Stimulated activated CD8-positive, alpha-beta memory T cell treated with anti-CD3 and anti-CD28 coated beads, Interleukin-2, amount 100 ng/mL, for 1 hour (primary cell): ENCODE results near the gene ATXN7L1.

ENCODE experiments used
- DNase-seq, 2 donors: peaks; one replicate each; pipeline ENCODE4 v3.0.0-alpha.2; 2020; ENCODE audit warnings: low read depth in 2 of 2

The ATXN7L1 gene

DNA sequence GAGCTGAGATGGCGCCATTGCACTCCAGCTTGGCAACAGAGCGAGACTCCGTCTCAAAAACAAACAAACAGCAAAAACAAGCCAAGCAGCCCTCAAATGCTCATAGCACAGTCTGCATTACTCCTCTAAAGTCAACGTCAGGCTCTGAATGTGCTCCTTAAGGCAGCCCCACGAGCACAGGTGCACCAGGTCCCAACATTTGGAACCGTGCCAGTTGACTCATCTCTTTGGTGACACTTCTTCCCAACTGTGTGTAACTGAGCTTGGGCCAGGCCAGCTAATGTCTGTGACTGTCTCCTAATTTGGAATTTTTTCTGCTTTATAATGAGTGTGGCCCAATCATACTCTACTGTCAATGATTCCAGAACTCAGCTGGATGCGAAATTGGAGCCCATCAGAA, 228.8 kb downstream of the ATXN7L1 start:
- no peak for DNase-seq

DNA sequence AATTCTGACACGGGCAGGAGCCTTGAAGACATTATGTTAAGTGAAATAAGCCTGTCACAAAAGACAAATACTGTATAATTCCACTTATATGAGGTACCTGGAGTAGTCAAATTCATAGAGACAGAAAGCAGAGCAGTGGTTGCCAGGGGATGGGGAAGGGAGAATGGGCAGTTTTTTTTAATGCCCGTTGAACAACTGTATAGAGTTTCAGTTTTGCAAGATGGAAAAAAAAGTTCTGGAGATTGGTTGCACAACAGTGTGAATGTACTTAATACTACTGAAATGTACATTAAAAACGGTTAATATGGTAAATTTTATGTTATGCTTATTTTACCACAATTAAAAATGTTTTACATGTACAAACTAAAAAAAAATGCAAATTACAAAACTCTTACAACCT, 231.5 kb downstream of the ATXN7L1 start:
- no peak for DNase-seq

DNA sequence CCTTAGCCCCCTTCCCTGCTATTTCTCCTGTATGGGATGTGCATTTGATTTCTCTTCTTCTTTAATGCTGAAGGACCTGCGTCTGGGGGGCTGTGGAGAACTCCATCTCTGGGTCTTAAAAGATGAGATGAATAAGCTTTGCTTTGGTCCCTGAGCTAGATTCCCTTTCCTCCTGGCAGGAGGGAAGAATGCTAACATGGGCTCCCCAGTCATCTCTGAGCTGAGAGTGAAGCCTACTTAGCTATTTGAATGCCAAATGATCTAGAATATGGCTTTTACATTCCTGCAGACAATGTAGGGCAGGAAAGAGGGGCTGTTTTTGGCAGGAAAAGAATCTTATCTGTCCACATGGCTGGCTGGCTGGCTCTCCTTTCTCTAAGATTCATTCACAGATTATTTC, 232.5 kb downstream of the ATXN7L1 start:
- no peak for DNase-seq

DNA sequence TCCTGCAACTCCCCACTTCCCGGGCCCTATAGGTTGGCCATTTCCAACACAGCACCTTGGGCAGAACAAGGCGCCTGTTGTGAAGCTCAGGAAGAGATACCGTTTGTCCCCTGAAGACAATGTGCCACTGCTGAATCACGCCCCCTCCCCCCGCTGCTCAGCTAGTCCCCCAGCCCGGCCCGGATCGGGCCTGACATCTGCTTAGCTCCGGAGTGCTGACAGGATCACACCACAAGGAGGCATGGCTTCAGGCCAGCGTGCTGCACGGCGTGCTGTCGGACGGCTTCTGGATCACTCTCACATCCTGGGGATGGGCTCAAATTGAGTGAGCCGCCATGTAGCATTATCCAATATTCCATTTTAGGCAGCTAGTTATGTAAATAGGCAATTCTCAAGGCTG, 233.0 kb downstream of the ATXN7L1 start:
- no peak for DNase-seq

DNA sequence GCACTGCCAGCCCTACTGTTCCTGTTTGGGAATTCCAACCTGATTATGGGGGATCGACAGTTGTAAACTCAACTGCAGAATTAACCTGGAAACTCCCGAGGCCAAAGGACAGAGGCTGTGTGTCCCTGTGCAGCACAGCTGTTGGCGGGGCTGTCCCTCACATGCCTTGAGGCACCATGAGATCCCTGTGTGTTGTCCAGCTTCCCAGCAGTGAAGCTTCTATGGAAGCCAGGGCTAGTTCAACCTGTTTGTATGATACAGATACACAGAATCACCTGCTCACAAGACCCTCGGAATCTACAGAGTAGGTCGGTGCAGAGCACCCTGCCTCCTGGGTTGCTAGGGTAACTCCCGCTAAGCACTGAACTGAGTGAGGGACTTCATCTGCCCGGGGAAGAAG, 234.1 kb downstream of the ATXN7L1 start:
- DNase-seq: no peak

DNA sequence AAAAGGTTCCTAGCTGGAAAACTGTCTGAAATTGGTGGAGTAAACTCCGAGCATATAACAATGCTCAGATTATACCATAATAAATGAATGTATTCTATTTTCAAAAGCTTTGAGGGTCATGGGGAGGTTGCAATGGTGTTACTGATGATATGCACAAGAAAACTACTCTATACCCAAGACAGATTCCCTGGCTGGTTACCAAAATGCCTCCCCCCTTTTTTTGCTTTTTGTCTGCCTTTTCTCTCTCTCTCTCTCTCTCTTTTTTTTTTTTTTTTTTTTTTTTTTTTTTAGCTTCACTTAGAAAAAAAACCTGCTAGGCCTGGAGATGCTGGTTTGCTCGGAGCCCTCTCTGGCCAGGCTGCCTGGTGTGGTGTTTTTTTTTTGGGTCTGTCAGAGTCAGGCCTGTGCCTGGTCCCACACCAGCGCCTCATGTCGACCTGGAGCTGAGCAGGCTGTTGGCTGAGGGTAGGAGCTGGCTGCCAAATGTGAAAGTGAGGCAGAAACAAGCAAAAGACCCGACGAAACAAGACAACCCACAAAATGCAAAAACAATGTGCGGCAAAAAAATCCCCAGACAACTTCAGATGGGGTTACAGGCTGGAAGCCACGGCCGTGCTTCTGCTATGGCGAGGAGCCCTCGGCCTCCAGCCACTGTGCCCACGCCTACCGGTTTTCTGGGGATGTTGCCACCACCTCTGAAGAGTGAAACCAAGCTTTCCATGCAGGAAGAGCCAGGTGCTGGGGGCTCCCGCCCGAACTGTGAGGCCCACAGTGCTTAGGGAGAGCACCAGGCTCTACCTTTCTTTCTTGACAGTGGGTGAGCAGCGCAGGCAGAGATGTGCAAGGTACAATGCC, 235.2 kb downstream of the ATXN7L1 start:
- DNase-seq: no peak

DNA sequence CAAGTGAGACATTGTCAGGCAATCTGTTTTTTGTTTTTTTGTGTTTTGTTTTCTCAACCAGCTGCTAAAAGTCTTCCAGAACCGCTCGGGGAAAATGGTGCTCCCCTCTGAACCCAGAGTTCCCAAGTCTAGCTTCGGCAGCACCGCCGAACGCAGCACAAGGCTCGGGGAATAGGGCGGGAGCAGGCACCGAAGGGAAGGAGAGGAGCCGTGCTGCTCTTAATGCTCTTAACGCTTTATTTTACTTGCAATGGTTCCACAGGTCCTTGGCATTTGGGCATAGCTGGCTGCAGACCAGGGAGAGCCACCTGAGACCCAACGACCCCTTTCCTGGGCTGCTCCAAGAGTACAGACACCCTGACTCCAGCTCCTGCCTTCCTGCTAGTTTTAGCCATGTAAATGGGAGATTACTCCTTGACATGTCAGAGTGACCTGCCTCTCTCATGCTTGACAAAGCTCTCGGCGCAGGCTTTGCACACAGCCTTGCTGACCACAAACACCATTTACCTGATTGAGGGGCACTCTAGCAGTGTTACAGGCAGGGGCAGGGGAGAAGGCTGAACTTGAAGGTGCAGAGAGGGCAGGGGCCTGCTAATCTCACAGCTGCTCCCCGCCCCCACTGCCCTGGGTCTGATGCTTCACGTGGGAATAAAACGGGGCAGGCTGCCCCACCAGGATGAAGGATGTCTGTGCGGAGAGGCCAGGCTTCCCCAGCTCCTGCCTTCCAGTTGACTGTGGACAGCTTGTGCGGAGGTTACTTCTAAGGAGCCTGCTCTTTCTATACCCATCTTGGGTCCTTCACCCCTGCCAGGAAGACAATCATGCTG, 236.5 kb downstream of the ATXN7L1 start:
- no peak for DNase-seq

DNA sequence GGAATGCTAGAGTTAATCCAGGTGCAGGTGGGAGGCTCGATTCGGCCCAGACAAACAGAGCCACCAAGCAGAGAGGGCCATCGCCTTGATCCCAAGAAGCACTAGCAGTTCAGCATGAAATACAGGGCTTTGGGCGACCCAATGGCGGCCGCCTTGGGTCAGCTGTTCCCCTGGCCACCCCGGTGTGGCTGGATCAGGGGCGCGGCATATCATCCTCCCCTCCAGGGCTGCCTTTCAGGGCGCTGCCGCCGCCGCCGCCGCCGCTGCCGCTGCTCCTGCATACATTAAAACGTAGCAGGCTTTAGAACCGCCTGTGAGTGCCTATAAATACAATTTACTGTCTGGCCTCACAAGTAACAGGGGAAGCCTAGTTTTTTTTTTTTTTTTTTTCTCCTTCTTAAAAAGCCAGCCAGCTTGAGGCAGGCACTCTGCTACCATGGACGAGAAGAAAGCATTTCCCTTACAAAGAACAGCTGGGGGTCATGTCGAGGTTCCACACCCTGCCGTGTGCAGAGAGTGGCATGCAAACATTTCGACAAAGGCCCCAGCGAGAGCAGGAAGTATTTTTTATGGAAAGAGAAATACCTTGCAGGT, 237.4 kb downstream of the ATXN7L1 start:
- no peak for DNase-seq

DNA sequence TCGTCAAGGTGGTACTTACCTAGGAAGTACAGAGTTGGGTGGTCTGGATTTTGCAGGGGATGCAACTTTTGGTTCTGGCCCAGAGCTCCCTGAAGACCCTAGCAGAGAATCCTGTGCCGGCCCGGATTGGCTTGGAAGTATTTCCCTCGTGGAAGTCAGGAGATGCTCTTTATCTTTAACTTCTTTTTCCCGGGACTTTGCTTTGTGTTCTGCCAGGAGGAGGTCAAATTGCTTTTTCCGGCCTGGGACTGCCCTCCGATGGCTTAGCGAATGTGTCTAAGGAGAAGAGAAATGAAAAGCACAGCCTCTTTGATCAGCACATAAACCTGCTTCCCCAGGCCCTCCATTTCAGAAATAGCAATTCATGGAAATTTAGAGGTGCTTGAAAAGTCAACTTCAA, 238.1 kb downstream of the ATXN7L1 start:
- no peak for DNase-seq

DNA sequence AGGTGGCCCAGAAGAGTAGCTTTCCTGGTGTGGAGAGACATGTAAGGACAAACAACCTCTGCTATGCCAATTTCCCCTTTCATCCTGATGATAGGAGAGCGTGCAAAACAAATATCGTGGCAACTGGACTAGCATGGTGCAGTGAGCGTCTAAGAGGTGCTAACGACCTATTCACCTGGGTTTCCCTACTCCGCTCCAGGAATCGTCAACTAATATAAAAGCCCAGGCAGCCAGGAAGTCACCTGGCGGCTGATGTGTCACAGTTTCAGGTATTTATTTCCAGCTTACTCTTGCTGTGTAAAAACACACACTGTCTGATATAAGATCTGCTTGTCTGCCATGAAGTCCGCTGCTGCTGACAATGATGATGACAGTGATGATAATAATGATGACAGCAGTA, 238.6 kb downstream of the ATXN7L1 start:
- no peak for DNase-seq

DNA sequence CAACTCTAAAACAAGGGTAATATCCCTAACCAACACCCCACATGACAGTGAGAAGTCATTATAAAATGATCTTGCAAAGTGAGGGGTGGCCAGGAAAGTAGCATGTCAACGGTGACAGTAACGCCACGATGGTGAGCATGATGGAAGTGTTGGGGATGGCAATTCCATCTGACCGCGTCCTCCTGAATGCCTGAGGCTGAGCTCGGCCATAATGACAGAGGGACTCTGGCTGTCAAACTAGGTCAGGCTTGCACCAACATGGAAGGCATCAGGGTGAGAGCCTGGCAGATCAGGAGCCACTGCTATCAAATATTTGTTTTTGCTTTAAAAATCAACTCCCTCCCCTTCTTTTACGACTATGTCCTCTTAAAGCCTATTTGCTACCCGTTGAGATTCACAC, 239.4 kb downstream of the ATXN7L1 start:
- no peak for DNase-seq

DNA sequence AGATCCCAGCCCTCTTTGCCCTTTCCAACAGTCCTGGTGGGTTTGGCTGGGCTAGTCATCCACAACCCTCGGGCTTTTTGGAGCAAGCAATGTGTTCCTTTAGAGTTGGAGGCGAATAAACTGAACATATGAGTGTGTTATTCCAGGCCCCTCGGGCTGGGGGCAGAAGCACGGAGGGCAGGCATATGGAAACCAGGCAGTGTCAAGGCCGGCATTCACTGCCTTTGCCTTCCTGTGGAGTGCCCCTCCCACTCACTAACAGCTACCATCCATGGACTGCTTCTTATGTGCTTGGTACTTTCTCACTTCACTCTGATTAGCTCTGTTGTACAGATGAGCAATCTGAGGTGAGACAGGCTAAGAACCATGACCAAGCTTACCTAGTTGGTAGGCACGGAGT, 241.2 kb downstream of the ATXN7L1 start:
- DNase-seq: no peak

DNA sequence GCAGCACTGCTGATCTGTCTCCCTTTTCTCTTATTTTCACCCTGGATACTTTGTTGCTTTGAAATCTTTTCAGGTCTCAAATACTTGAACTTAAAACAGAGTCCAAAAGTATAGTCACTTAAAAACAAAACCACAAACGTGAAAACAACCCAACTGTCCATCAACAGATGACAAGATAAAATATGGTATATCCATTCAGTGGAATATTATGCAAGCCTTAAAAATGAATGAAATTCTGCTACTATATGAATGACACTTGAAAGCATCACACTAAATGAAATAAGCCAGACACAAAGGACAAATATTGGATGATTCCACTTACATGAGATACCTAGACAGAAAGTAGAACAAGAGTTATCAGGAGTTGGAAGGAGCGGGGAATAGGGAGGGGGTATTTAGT, 250.4 kb downstream of the ATXN7L1 start:
- no peak for DNase-seq

DNA sequence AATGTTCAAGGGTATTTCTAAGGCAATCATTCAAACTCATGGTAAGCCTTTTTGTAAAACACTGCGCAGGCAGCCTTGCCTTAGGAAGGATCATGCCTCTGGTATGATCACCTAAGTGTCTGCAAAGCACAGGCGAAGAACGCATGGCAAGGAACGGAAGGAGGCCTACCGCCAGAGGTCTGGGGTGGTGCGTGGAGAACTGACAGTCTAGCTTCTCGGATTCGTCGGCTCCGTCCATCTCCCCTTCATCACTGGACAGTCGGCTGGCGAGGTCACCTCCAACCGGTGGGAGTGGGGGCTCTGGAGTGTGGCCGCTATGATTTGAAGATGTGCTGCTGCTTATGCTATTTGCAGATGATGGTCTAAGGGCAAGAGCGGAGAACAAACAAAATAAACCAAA, 252.5 kb downstream of the ATXN7L1 start:
- DNase-seq: no peak

DNA sequence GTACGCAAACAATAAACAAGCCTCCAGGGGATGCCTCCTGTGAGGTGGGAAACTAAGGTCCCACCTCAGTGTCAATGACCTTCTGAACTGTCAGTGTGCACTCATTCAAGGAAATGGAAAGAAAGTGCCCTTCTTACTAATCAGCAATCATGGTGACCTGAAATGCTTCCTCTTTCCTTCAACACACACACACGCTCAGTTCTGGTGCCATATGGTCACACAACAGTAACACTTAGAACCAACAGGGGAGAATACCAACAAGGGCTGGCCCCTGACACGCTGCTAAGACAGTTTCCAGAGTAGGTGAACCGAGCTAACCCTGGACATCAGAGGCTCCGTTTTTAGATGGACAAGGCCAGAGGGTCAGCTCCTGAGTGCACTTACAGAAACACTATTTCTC, 253.0 kb downstream of the ATXN7L1 start:
- no peak for DNase-seq

DNA sequence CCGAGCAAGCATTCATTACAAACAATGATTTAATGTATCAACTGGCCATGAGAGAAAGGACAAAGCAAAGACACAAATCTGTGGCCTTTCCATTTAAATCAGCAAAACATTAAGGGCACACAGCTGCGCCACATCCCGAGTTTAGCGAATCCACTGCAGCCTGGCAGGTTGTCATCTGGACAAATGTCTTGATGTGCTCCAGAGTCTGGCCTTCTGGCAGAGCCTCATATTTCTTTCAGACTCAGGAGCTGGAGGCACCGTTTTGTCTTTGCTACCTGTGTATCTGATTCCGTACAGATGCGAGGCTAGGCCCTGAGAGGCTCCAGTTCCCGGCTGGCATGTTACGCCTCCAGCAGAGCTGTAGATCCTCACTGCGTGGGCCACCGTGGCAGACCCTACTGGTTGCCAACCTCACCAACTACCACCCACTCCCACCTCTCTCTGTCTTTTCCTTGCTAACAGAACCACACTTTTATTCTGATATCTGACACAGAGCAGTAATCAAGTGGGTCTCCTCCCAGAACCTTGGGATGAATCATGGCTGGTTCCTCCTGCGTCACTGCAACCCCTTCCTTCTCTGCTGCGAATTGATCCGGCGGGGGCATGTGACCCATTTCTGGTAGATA, 254.2 kb downstream of the ATXN7L1 start:
- no peak for DNase-seq

DNA sequence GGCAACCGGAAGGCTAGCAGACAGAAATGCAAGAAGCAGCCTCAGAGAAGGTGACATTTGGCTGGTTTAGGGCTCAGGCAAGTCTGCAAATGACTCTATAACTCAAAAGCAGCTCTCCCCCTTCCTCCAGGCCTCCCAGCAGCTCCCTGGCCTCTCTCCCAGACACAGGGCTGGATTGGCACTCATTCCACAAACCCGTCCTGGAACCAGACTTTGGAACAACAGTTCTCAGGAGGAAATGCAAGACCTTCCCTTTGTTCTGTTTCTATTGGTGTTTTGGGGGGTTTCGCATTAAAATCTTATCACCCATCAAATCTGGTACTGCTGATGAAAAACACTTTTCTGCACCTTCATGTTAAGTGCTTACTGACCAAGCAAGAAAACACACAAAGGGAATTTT, 254.8 kb downstream of the ATXN7L1 start:
- DNase-seq: no peak

DNA sequence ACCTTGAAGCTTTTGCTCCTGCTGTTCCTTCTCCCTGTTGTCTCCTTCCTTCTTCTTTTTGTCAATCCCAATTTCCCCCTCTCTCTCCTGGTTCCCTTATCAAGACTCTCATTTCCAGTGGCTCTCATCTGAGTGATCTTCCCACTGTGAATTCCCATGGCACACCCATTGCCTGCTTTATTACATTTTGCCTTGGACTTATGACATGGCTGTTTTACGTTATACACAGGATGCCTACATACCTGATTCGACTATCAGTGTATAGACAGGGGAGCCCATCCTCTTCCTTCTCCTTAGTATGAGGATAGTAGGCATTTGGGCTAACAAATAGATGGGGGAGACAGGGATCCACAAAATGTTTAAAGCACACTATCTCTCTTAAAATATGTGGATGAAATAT, 255.2 kb downstream of the ATXN7L1 start:
- DNase-seq: no peak

DNA sequence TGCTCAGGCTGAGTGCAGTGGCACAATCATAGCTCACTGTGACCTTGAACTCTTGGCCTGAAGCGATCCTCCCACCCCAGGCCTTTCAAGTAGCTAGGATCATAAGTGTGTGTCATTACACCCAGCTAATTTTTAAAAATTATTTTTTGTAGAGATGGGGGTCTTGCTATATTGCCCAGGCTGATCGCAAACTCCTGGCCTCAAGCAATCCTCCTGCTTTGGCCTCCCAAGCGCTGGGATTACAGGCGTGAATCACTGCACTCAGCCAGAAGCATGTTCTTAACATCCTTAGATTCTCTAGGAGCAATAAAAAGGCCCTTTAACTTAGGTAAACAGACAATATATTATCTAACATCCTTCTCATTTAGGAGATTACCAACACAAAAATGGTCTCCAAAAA, 256.8 kb downstream of the ATXN7L1 start:
- DNase-seq: no peak

DNA sequence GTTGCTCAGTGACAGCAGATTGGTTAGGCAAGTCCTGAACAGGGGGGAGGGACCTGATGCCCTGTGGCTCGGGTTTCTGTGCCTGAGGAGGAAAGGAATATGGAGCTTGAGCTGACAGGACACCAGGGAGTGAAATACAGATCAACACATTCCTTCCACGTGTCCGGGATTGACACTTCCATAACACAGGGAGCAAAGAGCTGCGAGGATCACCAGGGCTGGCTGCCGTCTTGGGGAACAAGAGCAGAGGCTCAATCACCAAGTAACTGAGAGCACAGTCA, 258.4 kb downstream of the ATXN7L1 start:
- DNase-seq: no peak

DNA sequence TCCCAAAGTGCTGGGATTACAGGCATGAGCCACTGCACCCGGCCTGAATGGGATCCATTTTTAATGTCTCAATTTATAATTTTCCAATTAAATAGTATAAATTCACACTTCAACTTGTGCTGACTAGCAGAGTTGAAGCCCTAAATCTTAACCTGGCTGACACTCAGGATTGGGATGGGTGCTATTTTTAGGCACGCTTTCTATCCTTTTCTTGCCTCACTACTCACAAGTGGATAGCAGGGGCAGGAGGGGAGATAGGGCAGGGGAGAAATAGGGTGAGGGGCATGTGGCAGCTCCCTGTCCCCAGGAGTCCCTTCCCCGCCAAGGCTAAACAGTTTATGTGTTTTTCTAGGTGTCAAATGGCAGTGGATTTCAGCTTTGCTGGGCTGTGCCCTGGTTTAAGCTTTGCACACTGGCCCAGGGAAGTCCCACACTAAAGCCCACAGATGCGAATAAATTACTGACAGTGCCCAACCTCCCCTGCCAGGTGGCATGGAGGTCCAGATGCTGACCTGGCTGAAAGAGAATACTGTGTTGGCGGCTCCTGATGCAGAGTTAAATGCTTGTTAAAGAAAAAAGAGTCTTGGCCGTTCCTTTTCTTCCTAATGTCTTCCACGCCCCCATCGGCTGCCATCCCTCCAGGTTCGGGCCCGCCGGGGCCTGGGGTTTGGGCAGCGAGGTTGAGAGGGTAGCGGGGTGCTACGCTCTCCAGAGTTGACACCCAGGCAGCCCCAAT, 259.0 kb downstream of the ATXN7L1 start:
- DNase-seq: no peak

DNA sequence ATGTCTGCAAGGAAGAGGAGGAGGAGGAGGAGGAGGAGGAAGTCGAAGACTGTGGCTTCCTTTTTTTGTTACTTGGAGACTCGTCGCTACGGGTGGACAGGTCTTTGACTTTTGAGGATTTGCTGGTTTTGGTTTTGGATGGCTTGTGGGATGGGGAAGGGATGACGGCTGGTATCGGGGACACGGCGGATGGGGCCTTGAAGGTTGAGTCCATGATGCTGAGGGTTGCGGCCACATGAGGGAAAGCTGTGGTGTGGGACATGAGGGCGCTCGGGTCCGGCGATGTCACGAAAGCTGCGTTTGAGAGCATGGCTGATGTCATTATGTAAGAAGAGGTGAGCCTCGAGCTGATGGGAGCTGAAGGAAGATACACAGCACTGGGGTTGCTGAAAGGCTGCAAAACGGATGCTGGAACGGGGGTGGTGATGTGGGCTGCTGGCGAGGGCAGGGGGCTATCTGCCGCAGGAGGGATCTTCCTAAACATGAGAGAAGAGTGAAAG, 262.0 kb downstream of the ATXN7L1 start:
- DNase-seq: no peak
